ENCODE data around the gene RANGRF.

DNA sequence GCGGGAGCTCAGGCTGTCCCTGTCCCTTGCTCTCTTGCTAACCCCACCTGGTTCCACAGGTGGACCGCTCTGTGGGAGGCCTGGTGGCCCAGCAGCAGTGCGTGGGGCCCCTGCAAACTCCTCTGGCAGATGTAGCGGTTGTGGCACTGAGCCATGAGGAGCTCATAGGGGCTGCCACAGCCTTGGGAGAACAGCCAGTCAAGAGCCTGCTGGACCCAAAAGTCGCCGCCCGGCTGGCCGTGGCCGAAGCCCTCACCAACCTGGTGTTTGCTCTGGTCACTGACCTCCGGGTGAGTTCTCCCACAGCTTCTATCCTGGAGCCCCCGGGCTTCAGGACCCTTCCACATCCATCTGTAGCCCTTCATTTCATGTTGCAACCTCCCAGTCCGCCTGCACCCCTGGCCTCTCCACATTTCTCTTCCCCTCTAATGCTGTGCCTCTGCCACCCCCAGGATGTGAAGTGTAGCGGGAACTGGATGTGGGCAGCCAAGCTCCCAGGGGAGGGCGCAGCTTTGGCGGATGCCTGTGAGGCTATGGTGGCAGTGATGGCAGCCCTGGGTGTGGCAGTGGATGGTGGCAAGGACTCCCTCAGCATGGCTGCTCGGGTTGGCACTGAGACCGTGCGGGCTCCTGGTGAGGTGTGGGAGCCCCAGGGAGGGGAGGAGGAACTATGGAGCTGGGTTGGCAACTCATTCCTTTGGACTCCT, 23.5 kb upstream of the RANGRF start:
- TF ChIP-seq, protein P1, sequence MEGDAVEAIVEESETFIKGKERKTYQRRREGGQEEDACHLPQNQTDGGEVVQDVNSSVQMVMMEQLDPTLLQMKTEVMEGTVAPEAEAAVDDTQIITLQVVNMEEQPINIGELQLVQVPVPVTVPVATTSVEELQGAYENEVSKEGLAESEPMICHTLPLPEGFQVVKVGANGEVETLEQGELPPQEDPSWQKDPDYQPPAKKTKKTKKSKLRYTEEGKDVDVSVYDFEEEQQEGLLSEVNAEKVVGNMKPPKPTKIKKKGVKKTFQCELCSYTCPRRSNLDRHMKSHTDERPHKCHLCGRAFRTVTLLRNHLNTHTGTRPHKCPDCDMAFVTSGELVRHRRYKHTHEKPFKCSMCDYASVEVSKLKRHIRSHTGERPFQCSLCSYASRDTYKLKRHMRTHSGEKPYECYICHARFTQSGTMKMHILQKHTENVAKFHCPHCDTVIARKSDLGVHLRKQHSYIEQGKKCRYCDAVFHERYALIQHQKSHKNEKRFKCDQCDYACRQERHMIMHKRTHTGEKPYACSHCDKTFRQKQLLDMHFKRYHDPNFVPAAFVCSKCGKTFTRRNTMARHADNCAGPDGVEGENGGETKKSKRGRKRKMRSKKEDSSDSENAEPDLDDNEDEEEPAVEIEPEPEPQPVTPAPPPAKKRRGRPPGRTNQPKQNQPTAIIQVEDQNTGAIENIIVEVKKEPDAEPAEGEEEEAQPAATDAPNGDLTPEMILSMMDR (conservative IDR thresholded peaks at IDR 0.05): no peak
- TF ChIP-seq ZFX (IDR thresholded peaks at IDR 0.05): no peak
